HepG2 (cell line): ENCODE measurements around the gene MBD2. TPM values are rescaled to one million over a fixed set of nuclear protein-coding genes. Genes with fewer than 3 reads are reported as not detected.

Source experiments
- ATAC-seq: fragments of 200-7000 bp; cut with Tn5 transposase; 3 replicates; pipeline ENCODE4 v1.9.1; 2020; ENCODE audit warnings: mild to moderate bottlenecking, moderate library complexity
- BruUV-seq: library from RNA; stranded (reverse); fragments of 400-500 nt; replicated peaks from 2 replicates; lab custom pipeline; 2021; lab: Mats Ljungman, UMichigan
- CTCF ChIA-PET: fragments of 300-600 bp; formaldehyde crosslinking; extraction: SDS; loops from one replicate; lab custom pipeline; 2021; ENCODE audit warnings: low total read pairs, inconsistent platforms, low intra/inter-chr PET ratio; lab: Yijun Ruan, JAX
- POLR2A ChIA-PET: fragments of 350-600 bp; sonication (Branson Sonifier 250); formaldehyde crosslinking; loops from one replicate; lab custom pipeline; 2020; ENCODE audit warnings: antibody characterized with exemption, inconsistent platforms; lab: Yijun Ruan, JAX
- DNase-seq: peaks from one replicate; pipeline ENCODE4 v3.0.0-alpha.2; 2015; ENCODE audit warnings: low spot score
- FAIRE-seq: peaks from 3 replicates; lab custom pipeline; 2011; peaks lifted over from hg19 to GRCh38; lab: Jason Lieb, UNC
- H2AFZ ChIP-seq: one replicate; pipeline ENCODE4 v1.6.1; 2011; ENCODE audit warnings: low read length, inconsistent platforms
- H3K27ac ChIP-seq: fragments of 300-600 bp; 3 replicates; pipeline ENCODE4 v1.8.0; 2011; ENCODE audit warnings: mixed run types, mild to moderate bottlenecking, mixed read lengths, low read length, inconsistent platforms; ENCODE audit not compliant: insufficient read depth; ENCODE audit errors: extremely low read length
- H3K27me3 ChIP-seq, 2 experiments: fragments of 200-600 bp in 1 of 2; 2 replicates in 1 of 2; 3 replicates in 1 of 2; pipeline versions ENCODE4 v1.6.0 to v1.8.0; 2011; ENCODE audit warnings: low read length in 2 of 2, mild to moderate bottlenecking in 2 of 2, moderate library complexity in 2 of 2, inconsistent platforms in 1 of 2; ENCODE audit not compliant: insufficient read depth in 2 of 2, control insufficient read depth in 1 of 2
- H3K36me3 ChIP-seq, 2 experiments: fragments of 200-600 bp in 1 of 2; replicated peaks in 1 of 2; 2 replicates in 1 of 2; 3 replicates in 1 of 2; pipeline versions ENCODE4 v1.5.1 to v1.8.0; 2011; ENCODE audit warnings: low read length in 2 of 2, inconsistent platforms in 1 of 2; ENCODE audit not compliant: insufficient read depth in 2 of 2, control insufficient read depth in 1 of 2
- H3K4me1 ChIP-seq: 2 replicates; pipeline ENCODE4 v1.5.1; 2012; ENCODE audit warnings: low read length, inconsistent platforms; ENCODE audit not compliant: insufficient read depth
- H3K4me2 ChIP-seq: 2 replicates; pipeline ENCODE4 v1.6.0; 2011; ENCODE audit warnings: low read depth, low read length, inconsistent platforms
- H3K4me3 ChIP-seq, 3 experiments: fragments of 200-600 bp in 1 of 3; sonication (generic), shearing (Covaris generic) in 1 of 3; replicated peaks in 1 of 3; 2 replicates each; pipeline ENCODE4 v1.5.1; 2011 to 2016; ENCODE audit warnings: low read length in 3 of 3, inconsistent platforms in 2 of 3, low read depth in 2 of 3, mild to moderate bottlenecking in 2 of 3, control low read depth in 1 of 3, mixed read lengths in 1 of 3; ENCODE audit not compliant: insufficient read depth in 1 of 3
- H3K79me2 ChIP-seq: one replicate; pipeline ENCODE4 v1.6.1; 2011; ENCODE audit warnings: low read length, inconsistent platforms; ENCODE audit not compliant: insufficient read depth
- H3K9ac ChIP-seq: 2 replicates; pipeline ENCODE4 v1.6.0; 2011; ENCODE audit warnings: mild to moderate bottlenecking, low read depth, low read length, inconsistent platforms; ENCODE audit not compliant: insufficient read depth
- H3K9me3 ChIP-seq: 2 replicates; pipeline ENCODE4 v1.5.1; 2012; ENCODE audit warnings: mild to moderate bottlenecking, low read length
- H4K20me1 ChIP-seq: 2 replicates; pipeline ENCODE4 v1.6.0; 2011; ENCODE audit warnings: inconsistent platforms, mild to moderate bottlenecking, low read length, moderate library complexity; ENCODE audit not compliant: insufficient read depth
- CBFB ChIP-seq: sonication (generic); formaldehyde crosslinking; IDR thresholded peaks from 2 replicates; pipeline ENCODE4 v1.4.0; 2020; ENCODE audit warnings: missing genetic modification reagents
- IRF2 ChIP-seq: IDR thresholded peaks from 2 replicates; pipeline ENCODE4 v1.6.1; 2018; ENCODE audit warnings: missing genetic modification reagents, missing compliant biosample characterization
- MED13 ChIP-seq: sonication (generic); formaldehyde crosslinking; IDR thresholded peaks from 2 replicates; pipeline ENCODE4 v1.5.0; 2020; ENCODE audit warnings: missing genetic modification reagents
- MNT ChIP-seq: fragments of 450-650 bp; IDR thresholded peaks from 2 replicates; pipeline ENCODE4 v1.6.1; 2016
- RNF219 ChIP-seq: sonication (generic); formaldehyde crosslinking; IDR thresholded peaks from 2 replicates; pipeline ENCODE4 v1.5.0; 2020; ENCODE audit warnings: mild to moderate bottlenecking, missing genetic modification reagents
- SIX4 ChIP-seq: sonication (generic); formaldehyde crosslinking; IDR thresholded peaks from 2 replicates; pipeline ENCODE4 v1.4.0; 2020; ENCODE audit warnings: missing genetic modification reagents
- ZBTB20 ChIP-seq: sonication (generic); formaldehyde crosslinking; IDR thresholded peaks from 2 replicates; pipeline ENCODE4 v1.8.1; 2023; ENCODE audit warnings: missing genetic modification reagents, low read depth, mild to moderate bottlenecking, borderline replicate concordance
- ZZZ3 ChIP-seq: sonication (generic); formaldehyde crosslinking; IDR thresholded peaks from 2 replicates; pipeline ENCODE4 v1.4.0; 2020; ENCODE audit warnings: missing genetic modification reagents, mild to moderate bottlenecking, borderline replicate concordance
- WGBS: methylation state at CpG from one replicate; pipeline ENCODE4 v1.1.6; 2017; ENCODE audit warnings: low lambda C conversion rate; 5-methylcytosine and 5-hydroxymethylcytosine counted together
- in situ Hi-C: cut with HindIII; loops from 2 replicates; pipeline ENCODE4 v1.10.0; 2017; ENCODE audit warnings: low pct_unique_long_range_greater_than_20kb; ENCODE audit not compliant: extremely low pct_ligation_motif_present
- intact Hi-C: fragments of 100-400 bp; cut with micrococcal nuclease; formaldehyde crosslinking; loops from one replicate; pipeline ENCODE4 v1.10.0; 2022; ENCODE audit not compliant: unreplicated experiment
- polyA plus RNA-seq, 8 experiments: library from polyadenylated mRNA; depleted of rRNA in 3 of 8; stranded (reverse) in 7 of 8; unstranded in 1 of 8; fragments of >200 nt; fragmentation: Illumina TruSeq in 4 of 8; extraction: Trizol in 4 of 8; gene quantifications; 2 replicates each; pipeline versions ENCODE4 v1.2.1 to v1.2.3, GENCODE V29; 2011 to 2016; ENCODE audit warnings: low read depth in 4 of 8, missing spikeins in 1 of 8, mixed read lengths in 1 of 8; ENCODE audit not compliant: insufficient read depth in 1 of 8
- total RNA-seq, 5 experiments: library from RNA; depleted of rRNA; stranded (reverse); fragments of >200 nt; fragmentation: Illumina TruSeq; extraction: Trizol; gene quantifications; 2 replicates each; pipeline ENCODE4 v1.2.3, GENCODE V29; 2016; ENCODE audit warnings: low read depth in 1 of 5

MBD2 gene
- total and polyA plus RNA-seq, 2 of the 13 experiments (the other 11 are each of a cell fraction or from before 2014, with no cell fraction given): 19.1 to 38.5 TPM

GRCh38 chr18:54255141-54255540 is 30.7 kb upstream of the MBD2 start:
- intact Hi-C loops: loop anchor here (2.0 kb wide), 1 partner anchor 30 kb away; the partner anchor contains the start of gene MBD2
- in situ Hi-C loops: no loop called here
- POLR2A ChIA-PET: interaction anchor here (1.6 kb wide), 1 partner anchor 15 kb away, joined by 34 read pairs; the partner anchor contains the start of gene POLI
- TF ChIP-seq RNF219 (CRISPR knock-in tag) (no peak), ZZZ3 (CRISPR knock-in tag) (no peak), MED13 (no peak), MNT (no peak), IRF2 (CRISPR knock-in tag) (no peak), CBFB (CRISPR knock-in tag) (no peak), SIX4 (CRISPR knock-in tag) (no peak), ZBTB20 (CRISPR knock-in tag) (no peak)
- TF ChIP-seq, all 625 proteins: peak for 0
- Histone ChIP-seq H3K27ac (peak overlapping the region; percentile 89), H3K36me3 (no peaks in the 10 kb centered on the region), H3K27me3 (no peaks in the 10 kb centered on the region; a peak in 1 of 5 replicates), H3K4me3 (peak overlapping the region; percentile 23 to 51 (median 35); a peak in 4 of 6 replicates), H3K9ac (peak overlapping the region; percentile 70), H3K9me3 (no peaks in the 10 kb centered on the region), H3K4me1 (peaks cover 78% of the 10 kb centered on the region), H3K79me2 (no peaks in the 10 kb centered on the region), H4K20me1 (no peaks in the 10 kb centered on the region), H2AFZ (peak overlapping the region; percentile 70), H3K4me2 (peak overlapping the region; percentile 81)
- DNase-seq (no peak), FAIRE-seq (no peak), ATAC-seq (no peak)
- no TSS peak for BruUV-seq
- CTCF ChIA-PET: no interaction called here
- 30% methylated on average over 1 of the region's 1 CpG for WGBS
